CD4-positive, alpha-beta T cell (primary cell): ENCODE data around the gene TUBGCP2. TPM values are rescaled to one million over a fixed set of nuclear protein-coding genes. Genes with fewer than 3 reads are reported as not detected.

Experiments
- ATAC-seq: fragments of 200-7000 bp; cut with Tn5 transposase; one replicate; pipeline ENCODE4 v1.10.0; 2022; ENCODE audit warnings: mild to moderate bottlenecking; ENCODE audit not compliant: poor library complexity
- CTCF ChIA-PET: fragments of 350-600 bp; sonication (Branson Sonifier 250); formaldehyde crosslinking; loops from one replicate; lab custom pipeline; 2021; ENCODE audit warnings: antibody characterized with exemption, inconsistent platforms; lab: Charles Lee
- POLR2A ChIA-PET: fragments of 350-600 bp; sonication (Branson Sonifier 250); formaldehyde crosslinking; loops from one replicate; lab custom pipeline; 2021; ENCODE audit warnings: antibody characterized with exemption, inconsistent platforms; lab: Charles Lee
- DNase-seq, 14 experiments: peaks; one replicate each; pipeline ENCODE4 v3.0.0-alpha.2; 2013 to 2020; ENCODE audit warnings: mixed read lengths in 2 of 14
- H3K27ac ChIP-seq, 2 donors: one replicate each; pipeline versions ENCODE4 v1.5.1 to v1.7.0; 2013; ENCODE audit warnings: low read length in 2 of 2, low read depth in 1 of 2, mild to moderate bottlenecking in 1 of 2
- H3K27me3 ChIP-seq, 2 experiments: 1 replicate in 1 of 2; 2 replicates in 1 of 2; pipeline versions ENCODE4 v1.6.1 to v1.7.0; 2013; ENCODE audit warnings: low read length in 2 of 2, control low read depth in 1 of 2, mild to moderate bottlenecking in 1 of 2, moderate library complexity in 1 of 2; ENCODE audit not compliant: insufficient read depth in 2 of 2, control insufficient read depth in 1 of 2
- H3K36me3 ChIP-seq: one replicate; pipeline ENCODE4 v1.6.1; 2013; ENCODE audit warnings: low read length, control low read depth; ENCODE audit not compliant: insufficient read depth
- H3K4me1 ChIP-seq: one replicate; pipeline ENCODE4 v1.6.1; 2013; ENCODE audit warnings: low read length, control low read depth; ENCODE audit not compliant: insufficient read depth
- H3K4me3 ChIP-seq: one replicate; pipeline ENCODE4 v1.5.1; 2013; ENCODE audit warnings: mild to moderate bottlenecking, low read length, moderate library complexity
- H3K9me3 ChIP-seq, 2 experiments: 1 replicate in 1 of 2; 2 replicates in 1 of 2; pipeline versions ENCODE4 v1.6.1 to v1.7.0; 2013; ENCODE audit warnings: low read length in 2 of 2, mild to moderate bottlenecking in 2 of 2, control low read depth in 1 of 2, moderate library complexity in 1 of 2; ENCODE audit not compliant: control insufficient read depth in 1 of 2, insufficient read depth in 1 of 2
- H3K27ac Mint-ChIP-seq: one replicate; pipeline ENCODE4 v1.8.0; 2020; ENCODE audit warnings: mixed read lengths
- H3K27me3 Mint-ChIP-seq: one replicate; pipeline ENCODE4 v1.8.0; 2021; ENCODE audit warnings: mixed read lengths
- H3K36me3 Mint-ChIP-seq: one replicate; pipeline ENCODE4 v1.8.0; 2021; ENCODE audit warnings: low read depth, mixed read lengths
- H3K4me1 Mint-ChIP-seq: one replicate; pipeline ENCODE4 v1.8.0; 2021; ENCODE audit warnings: low read depth, mixed read lengths
- H3K4me3 Mint-ChIP-seq: one replicate; pipeline ENCODE4 v1.8.0; 2020; ENCODE audit warnings: mild to moderate bottlenecking, mixed read lengths
- H3K9me3 Mint-ChIP-seq: one replicate; pipeline ENCODE4 v1.8.0; 2020; ENCODE audit warnings: mixed read lengths
- CTCF ChIP-seq: fragments of 200-600 bp; IDR thresholded peaks from one replicate; pipeline ENCODE4 v1.8.0; 2022; ENCODE audit warnings: antibody characterized with exemption, mild to moderate bottlenecking
- intact Hi-C, 2 experiments: fragments of 100-400 bp; cut with DNase I in 1 of 2; cut with micrococcal nuclease in 1 of 2; formaldehyde crosslinking; loops; one replicate each; pipeline versions ENCODE4 v1.15.1 to v1.9.0; 2023 to 2025; cut with DNase I, micrococcal nuclease
- total RNA-seq, 174 experiments: library from RNA in 2 of 174; stranded (reverse) in 2 of 174; gene quantifications; one replicate each; pipeline ENCODE4 v1.2.3 and lab custom pipeline; 2021 to 2026

The TUBGCP2 gene
- total RNA-seq, 2 experiments from 2014 or later: 89.3 to 94.2 TPM

- CTCF ChIA-PET: no interaction called here
- POLR2A ChIA-PET: no interaction called here
- peak in 1 of 14 experiments; percentile 24 for DNase-seq
- Histone ChIP-seq H3K4me1 (peaks cover 25% of the 10 kb centered on the region), H3K36me3 (no peaks in the 10 kb centered on the region), H3K27me3 (peaks cover 44 to 46% of the 10 kb centered on the region in 2 experiments), H3K4me3 (no peak overlapping the region), H3K27ac (no peak overlapping the region), H3K9me3 (peaks cover 0 to 21% of the 10 kb centered on the region in 2 experiments)
- H3K27me3 Mint-ChIP-seq: peaks cover 45% of the 10 kb centered on the region
- no peak for TF ChIP-seq CTCF
- no peak for ATAC-seq
- peaks cover 21% of the 10 kb centered on the region for H3K4me1 Mint-ChIP-seq
- no peaks in the 10 kb centered on the region for H3K9me3 Mint-ChIP-seq
- no peak overlapping the region for H3K4me3 Mint-ChIP-seq
- H3K36me3 Mint-ChIP-seq: no peaks in the 10 kb centered on the region
- intact Hi-C loops: no loop called here
- H3K27ac Mint-ChIP-seq: no peak overlapping the region
Observed at GRCh38 chr10:133242611-133243356, 65.9 kb downstream of the TUBGCP2 start.

- CTCF ChIA-PET: no interaction called here
- Mint-ChIP-seq H3K4me3 (peak overlapping the region; percentile 85), H3K27ac (no peak overlapping the region), H3K27me3 (peaks cover 45% of the 10 kb centered on the region), H3K4me1 (peaks cover 21% of the 10 kb centered on the region), H3K9me3 (no peaks in the 10 kb centered on the region), H3K36me3 (no peaks in the 10 kb centered on the region)
- peak overlapping the region; percentile 48 for H3K4me3 ChIP-seq
- POLR2A ChIA-PET: no interaction called here
- peaks cover 0 to 24% of the 10 kb centered on the region in 2 experiments for H3K9me3 ChIP-seq
- peaks cover 36% of the 10 kb centered on the region for H3K4me1 ChIP-seq
- DNase-seq (peak in 2 of 14 experiments; percentile 31 to 32), ATAC-seq (peak; percentile 19)
- intact Hi-C loops: no loop called here
- no peaks in the 10 kb centered on the region for H3K36me3 ChIP-seq
- TF ChIP-seq CTCF: no peak
- peaks cover 53 to 58% of the 10 kb centered on the region in 2 experiments for H3K27me3 ChIP-seq
- H3K27ac ChIP-seq: no peak overlapping the region
Observed at GRCh38 chr10:133241501-133242205, 67.0 kb downstream of the TUBGCP2 start.

GRCh38 chr10:133239990-133240389 is 68.7 kb downstream of the TUBGCP2 start:
- no peak overlapping the region for H3K4me3 ChIP-seq
- DNase-seq: no peak
- peaks cover 51% of the 10 kb centered on the region for H3K27me3 Mint-ChIP-seq
- peaks cover 56 to 65% of the 10 kb centered on the region in 2 experiments for H3K27me3 ChIP-seq
- H3K4me1 Mint-ChIP-seq: peaks cover 23% of the 10 kb centered on the region
- peaks cover 49% of the 10 kb centered on the region for H3K4me1 ChIP-seq
- no peaks in the 10 kb centered on the region for H3K36me3 Mint-ChIP-seq
- ATAC-seq: no peak
- no peak for TF ChIP-seq CTCF
- POLR2A ChIA-PET: no interaction called here
- H3K4me3 Mint-ChIP-seq: no peak overlapping the region
- CTCF ChIA-PET: no interaction called here
- H3K36me3 ChIP-seq: no peaks in the 10 kb centered on the region
- H3K27ac ChIP-seq: no peak overlapping the region
- H3K9me3 Mint-ChIP-seq: no peaks in the 10 kb centered on the region
- H3K9me3 ChIP-seq: peaks cover 0 to 24% of the 10 kb centered on the region in 2 experiments
- H3K27ac Mint-ChIP-seq: no peak overlapping the region
- intact Hi-C loops: no loop called here
